ENCODE data around the gene FHL3.

DNA sequence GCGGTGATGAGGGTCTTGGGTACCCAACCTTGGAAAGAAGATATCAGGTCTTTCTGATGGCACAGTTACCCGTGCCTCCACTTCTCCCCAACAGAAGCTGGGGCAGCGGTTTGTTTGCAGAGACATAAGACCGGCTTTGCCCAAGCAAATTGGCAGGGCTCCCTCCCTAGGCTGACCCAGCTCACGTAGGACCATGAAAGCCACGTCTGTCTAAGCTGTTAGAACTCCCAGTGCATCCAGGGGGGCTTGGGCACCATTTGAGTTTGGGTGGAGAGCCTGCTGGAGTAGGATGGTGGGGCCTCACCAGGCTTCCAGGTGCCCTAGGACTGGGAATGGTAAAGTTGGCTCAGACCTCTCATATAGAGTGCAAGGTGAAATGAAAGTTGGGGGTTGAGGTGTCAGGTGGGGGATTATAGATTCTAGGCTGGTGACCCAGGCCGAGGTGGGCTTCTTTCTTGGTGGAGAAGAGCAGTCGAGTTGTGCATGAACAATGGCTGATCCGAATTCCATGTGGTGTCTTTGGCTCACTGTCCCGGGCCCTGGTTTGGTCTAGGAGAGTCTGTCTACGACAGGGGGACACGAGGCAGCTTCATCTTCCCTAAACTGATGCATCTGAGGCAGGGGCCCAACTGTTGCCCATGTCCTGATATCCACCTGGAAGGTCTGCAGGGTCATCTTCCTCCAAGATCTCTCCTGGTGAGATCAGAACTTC, 37.9 kb upstream of the FHL3 start:
- TF ChIP-seq ZNF184 (CRISPR knock-in tag; IDR thresholded peaks at IDR 0.05) (no peak), FOXK2 (conservative IDR thresholded peaks at IDR 0.05 in 1 of 2, IDR thresholded peaks at IDR 0.05 in 1 of 2; ENCODE audit: low read depth in 2 of 2) (no peak), ESRRA (IDR thresholded peaks at IDR 0.05; ENCODE audit: borderline replicate concordance, low read depth) (no peak), CEBPB (tag; IDR thresholded peaks at IDR 0.05) (no peak), PREB (CRISPR knock-in tag; IDR thresholded peaks at IDR 0.05) (no peak), ZNF217 (CRISPR knock-in tag; IDR thresholded peaks at IDR 0.05) (no peak), ZNF23 (CRISPR knock-in tag; IDR thresholded peaks at IDR 0.05) (no peak), EP300 (IDR thresholded peaks at IDR 0.05; ENCODE audit: low read length) (no peak), ATF1 (CRISPR knock-in tag; IDR thresholded peaks at IDR 0.05) (no peak), ATF1 (tag; IDR thresholded peaks at IDR 0.05) (no peak), FOXJ3 (CRISPR knock-in tag; IDR thresholded peaks at IDR 0.05) (no peak), SP1 (CRISPR knock-in tag; IDR thresholded peaks at IDR 0.05) (no peak), TBP (optimal IDR thresholded peaks at IDR 0.05; ENCODE audit: low read depth, low read length) (no peak)
- TF ChIP-seq, protein P1, sequence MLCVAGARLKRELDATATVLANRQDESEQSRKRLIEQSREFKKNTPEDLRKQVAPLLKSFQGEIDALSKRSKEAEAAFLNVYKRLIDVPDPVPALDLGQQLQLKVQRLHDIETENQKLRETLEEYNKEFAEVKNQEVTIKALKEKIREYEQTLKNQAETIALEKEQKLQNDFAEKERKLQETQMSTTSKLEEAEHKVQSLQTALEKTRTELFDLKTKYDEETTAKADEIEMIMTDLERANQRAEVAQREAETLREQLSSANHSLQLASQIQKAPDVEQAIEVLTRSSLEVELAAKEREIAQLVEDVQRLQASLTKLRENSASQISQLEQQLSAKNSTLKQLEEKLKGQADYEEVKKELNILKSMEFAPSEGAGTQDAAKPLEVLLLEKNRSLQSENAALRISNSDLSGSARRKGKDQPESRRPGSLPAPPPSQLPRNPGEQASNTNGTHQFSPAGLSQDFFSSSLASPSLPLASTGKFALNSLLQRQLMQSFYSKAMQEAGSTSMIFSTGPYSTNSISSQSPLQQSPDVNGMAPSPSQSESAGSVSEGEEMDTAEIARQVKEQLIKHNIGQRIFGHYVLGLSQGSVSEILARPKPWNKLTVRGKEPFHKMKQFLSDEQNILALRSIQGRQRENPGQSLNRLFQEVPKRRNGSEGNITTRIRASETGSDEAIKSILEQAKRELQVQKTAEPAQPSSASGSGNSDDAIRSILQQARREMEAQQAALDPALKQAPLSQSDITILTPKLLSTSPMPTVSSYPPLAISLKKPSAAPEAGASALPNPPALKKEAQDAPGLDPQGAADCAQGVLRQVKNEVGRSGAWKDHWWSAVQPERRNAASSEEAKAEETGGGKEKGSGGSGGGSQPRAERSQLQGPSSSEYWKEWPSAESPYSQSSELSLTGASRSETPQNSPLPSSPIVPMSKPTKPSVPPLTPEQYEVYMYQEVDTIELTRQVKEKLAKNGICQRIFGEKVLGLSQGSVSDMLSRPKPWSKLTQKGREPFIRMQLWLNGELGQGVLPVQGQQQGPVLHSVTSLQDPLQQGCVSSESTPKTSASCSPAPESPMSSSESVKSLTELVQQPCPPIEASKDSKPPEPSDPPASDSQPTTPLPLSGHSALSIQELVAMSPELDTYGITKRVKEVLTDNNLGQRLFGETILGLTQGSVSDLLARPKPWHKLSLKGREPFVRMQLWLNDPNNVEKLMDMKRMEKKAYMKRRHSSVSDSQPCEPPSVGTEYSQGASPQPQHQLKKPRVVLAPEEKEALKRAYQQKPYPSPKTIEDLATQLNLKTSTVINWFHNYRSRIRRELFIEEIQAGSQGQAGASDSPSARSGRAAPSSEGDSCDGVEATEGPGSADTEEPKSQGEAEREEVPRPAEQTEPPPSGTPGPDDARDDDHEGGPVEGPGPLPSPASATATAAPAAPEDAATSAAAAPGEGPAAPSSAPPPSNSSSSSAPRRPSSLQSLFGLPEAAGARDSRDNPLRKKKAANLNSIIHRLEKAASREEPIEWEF (CRISPR knock-in tag; IDR thresholded peaks at IDR 0.05), result no peak
